ENCODE measurements around the gene RFX4.
A peak's percentile ranks its signal among the peaks of the same experiment; 100 is the strongest.

Gene RFX4

GRCh38 chr12:106764220-106764619 is 181.4 kb downstream of the RFX4 start:
- no peak for DNase-seq (ENCODE audit: low read depth in 2 of 2)

GRCh38 chr12:106764738-106765137 is 181.9 kb downstream of the RFX4 start:
- DNase-seq (ENCODE audit: low read depth in 2 of 2): no peak

- DNase-seq (ENCODE audit: low read depth in 2 of 2): no peak
These were observed 183.6 kb downstream of the RFX4 start for GRCh38 chr12:106766393-106766826.

DNA sequence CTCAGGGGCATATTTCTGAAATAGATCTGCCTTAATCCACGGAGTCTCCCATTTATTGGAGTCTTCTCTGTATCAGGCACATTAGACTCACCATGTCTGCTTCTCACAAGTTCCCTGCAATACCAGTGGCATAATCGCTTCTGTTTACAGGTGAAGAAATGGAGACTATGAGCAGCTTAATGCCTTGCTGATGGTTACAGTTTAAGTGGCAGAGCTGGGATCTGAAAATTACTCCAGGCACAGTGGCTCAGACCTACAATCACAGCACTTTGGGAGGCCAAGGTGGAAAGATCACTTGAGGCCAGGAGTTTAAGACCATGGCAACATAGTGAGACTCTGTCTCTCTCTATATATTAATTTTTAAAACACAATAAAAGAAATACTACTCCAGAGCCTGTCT is 184.4 kb downstream of the RFX4 start:
- DNase-seq (ENCODE audit: low read depth in 2 of 2): no peak

DNA sequence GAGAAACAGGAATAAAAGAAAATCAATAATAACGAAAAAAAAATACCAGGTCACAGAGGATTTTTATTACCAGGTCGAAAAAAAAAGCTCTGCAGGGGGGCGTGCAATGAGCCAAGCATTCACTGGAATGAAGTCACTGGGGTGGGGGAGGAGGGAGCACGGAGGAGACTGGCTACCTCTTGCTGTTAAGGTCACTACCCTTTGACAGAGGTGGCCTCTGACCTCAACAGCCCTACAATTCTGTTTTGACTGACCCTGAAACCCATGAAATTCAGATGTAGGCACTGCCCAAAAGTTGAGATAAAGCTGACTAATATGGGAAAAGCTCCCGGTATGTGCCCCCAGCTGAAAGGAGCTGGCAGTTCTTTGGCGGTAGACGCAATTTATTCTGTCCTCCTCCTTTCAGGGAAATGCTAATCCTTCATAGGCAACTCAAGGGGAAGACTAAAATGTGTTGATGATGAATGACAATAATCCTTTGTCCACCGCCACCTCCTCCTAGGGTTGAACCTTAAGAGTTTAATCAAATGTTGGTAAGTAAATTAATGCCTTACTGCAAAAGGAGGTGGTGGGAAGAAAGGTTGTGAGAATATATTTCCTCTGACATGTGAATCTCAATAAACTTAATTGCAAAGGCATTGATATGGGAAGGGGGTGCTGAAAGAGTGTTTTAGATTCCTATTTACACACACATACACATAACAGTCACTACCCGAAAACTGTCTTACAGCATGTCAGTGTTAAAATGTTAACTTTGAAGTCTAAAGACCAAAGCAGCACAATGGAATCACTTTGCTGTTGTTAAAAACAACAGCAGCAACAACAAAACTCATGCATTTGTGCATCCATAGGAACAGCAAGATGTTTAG is 185.4 kb downstream of the RFX4 start:
- DNase-seq (ENCODE audit: low read depth in 2 of 2): no peak

DNA sequence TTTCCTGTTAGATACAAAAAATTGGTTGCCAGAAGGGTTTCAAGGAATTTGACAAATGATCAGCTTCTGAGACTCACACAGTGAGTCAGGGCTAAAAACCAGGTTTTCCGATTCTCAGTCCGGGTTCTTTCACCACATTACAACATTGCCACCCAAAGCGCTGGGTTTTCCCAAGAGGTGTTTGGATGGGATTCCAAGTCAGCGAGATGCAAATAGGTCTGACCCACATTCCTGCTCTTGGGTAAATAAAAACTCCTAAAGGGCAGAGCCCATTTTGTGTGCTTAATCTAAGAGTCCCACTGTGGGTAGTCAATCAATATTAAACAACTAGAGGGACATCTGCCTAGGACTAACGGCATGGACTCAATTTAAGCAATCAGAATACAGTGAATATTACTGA is 186.3 kb downstream of the RFX4 start:
- no peak for DNase-seq (ENCODE audit: low read depth in 2 of 2)

DNA sequence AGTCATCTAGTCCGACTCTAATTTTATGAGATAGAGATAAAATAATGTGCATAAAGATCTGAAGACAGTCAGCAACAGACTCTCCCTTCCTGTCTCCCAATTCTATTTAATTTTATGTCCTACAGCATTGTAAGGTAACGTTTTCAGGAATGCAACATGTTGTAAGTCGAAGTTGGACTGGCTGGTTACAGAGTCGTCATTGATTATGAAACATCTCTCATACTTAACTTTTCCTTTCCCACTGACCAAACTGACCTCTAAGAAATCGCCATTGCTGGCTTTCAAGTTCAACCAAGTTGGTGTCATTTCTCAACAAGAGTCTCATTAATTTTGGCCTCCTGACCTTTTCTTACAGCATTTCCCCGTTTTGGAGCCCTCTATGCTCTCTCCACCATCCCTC is 186.7 kb downstream of the RFX4 start:
- DNase-seq (ENCODE audit: low read depth in 2 of 2): no peak

DNA sequence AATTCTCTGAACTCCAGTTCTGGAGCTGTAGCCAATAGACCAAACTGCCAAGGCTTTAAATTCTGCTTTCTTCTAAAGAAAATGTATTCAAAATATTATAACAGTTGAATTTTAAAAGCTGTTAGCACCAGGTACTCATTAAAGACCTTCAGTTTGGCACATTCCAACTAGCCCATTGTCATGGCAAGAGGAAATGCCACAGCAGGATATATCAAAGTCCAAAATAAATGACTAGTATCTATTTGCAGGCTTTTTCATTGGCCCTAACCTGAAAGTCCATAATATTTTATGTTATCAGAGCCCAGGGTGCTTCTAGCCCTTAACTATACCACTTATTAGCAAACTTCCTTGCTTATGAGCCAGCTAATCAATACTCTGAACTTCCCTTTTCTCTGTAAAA is 188.6 kb downstream of the RFX4 start:
- no peak for DNase-seq (ENCODE audit: low read depth in 2 of 2)

DNA sequence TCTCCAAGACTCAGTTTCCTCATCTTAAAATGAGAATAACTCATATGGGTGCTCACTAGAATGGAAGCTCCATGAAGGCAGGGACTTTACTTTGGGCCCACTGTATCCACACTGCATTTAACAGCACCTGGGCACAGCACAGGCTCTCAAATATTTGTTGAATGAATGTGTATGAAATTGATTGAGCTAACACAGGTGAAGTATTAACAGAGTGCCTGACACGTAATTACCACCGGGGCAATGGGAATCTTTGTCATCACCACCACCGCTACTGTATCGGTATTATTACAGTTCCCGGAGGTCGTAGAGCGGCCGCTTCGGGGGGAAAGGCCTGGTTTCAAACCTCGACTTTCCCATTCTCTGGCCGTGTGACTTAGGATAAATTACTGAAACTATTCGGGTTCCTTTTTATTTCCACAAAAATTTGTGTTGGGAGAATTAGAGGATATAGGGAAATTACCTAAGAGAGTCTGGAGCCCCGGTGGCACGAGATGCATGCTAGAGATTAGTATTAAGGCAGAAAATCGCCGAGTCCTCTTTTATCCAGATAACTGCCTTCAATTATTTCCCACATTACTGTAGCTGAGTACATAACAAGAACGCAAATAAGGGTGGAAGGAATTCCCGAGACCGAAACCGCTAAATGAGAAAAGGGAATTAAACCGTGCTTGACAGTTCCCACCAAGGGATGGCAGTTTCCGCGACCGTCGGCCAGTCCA is 190.6 kb downstream of the RFX4 start:
- no peak for DNase-seq (ENCODE audit: low read depth in 2 of 2)

DNA sequence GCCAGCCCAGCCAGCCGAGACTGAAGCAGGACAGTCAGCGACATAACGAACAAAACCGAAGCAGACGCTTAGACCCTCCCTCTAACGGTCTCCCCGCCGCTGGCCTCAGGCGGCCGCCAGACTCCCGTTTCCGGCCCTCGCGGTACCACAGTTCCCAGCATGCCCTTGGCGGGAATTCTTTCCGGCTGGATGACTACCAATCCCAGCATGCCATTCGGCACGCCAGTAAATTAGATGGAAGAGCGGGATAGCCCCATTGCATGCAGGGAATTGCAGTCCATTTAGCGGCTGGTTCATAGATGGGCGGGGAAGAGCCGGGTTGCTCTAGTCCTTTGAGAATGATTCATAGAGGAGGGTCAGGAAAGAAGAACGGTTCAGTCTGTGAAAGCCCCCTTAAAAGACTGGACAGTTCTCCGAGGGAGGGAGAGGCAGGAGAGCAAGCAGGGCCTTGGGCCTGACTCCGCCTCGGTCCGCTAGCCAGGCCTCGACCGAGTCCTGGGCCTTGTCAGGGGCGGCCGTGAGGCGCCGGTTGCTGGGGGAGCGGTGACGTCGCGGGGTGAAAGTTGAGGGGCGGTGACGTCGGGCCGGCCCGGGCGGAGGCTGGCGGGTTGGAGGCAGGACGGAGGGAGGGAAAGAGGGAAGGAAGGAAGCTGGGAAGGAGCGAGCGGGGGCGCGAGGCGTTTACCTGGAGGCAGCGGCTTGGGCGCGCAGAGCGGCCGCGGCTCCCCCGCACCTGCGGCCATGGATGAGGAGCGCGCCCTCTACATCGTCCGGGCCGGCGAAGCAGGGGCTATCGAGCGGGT is 191.4 kb downstream of the RFX4 start, which contains the start of gene RIC8B:
TSS of gene RIC8B (plus strand) at position 678 of the 803 bp plus-strand sequence. CDS start at position 742, 64 bp downstream.
- peak; percentile 77 to 82 for DNase-seq (ENCODE audit: low read depth in 2 of 2)

DNA sequence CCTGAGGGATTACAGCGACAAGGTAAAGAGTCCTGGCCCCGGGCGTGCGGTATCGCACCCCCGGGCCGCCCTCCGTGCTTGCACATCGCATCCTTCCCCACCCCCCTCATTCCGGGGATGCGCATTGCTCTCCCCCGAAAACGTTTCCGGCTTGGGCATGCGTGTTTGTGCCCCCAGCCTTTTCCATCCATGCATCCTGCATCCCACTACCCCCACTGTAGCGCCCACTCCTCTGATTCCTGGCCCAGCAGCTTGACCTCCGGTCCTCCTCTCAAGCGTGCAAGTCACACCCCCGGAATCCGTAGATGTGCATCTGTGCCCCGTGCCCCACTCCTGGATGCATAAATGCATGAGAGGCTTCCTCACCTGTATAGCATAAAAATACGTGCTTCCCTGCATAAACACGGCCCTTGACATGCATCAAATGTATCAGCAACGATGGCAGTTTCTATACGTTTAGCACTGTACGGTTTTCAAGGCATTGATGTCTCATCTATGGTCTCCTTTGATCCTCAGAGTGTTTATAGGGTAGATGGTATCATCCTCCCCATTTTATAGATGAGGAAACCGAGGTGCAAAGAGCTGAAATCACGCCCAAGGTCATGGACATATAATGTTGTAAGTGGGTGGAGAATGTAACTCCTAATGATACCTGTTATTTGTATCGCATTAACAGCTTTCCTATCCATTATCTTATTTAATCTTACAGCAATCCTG is 192.2 kb downstream of the RFX4 start:
- DNase-seq (ENCODE audit: low read depth in 2 of 2): peak in 1 of 2 donors; percentile 10

GRCh38 chr12:106776897-106777296 is 194.1 kb downstream of the RFX4 start:
- no peak for DNase-seq (ENCODE audit: low read depth in 2 of 2)

- no peak for DNase-seq (ENCODE audit: low read depth in 2 of 2)
These were observed 197.3 kb downstream of the RFX4 start for GRCh38 chr12:106780010-106780631.

DNA sequence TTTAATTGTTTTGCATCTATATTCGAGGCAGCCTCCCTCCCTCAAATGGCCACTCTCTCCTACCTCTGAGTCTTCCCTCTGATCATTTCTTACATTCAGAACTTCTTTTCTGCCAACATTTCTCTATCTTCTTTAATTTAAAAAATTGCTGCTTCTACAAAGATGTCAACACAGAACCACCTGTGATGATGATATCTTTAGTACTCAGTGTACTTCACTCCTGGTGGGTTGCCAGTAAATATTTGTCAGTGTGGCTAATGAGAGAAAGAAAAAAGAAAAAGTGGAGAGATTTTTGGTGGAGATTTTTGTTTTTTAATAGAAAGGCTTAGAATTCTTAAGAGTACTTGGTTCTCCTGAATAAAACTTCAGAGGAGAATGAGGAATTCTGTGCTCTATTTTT is 199.8 kb downstream of the RFX4 start:
- no peak for DNase-seq (ENCODE audit: low read depth in 2 of 2)

GRCh38 chr12:106783515-106783914 is 200.7 kb downstream of the RFX4 start:
- DNase-seq (ENCODE audit: low read depth in 2 of 2): no peak

DNA sequence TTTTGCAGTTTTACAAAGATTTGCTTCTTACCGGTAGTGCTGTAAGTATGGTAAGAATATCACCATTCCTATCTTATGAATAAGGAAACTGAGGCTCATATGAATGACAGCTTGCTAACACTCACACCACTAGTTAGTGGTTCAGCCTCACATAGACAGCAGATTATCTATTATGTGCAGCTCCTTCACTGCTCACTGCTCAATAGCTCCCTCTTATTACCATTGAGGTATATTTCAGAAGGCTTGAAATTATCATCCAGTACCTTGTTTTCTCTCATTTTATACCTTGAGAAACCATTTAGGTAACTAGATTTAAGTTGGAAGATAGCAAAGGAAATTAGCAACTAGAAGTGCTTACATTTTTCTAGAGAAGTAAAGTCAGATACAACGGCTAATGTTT is 207.2 kb downstream of the RFX4 start:
- DNase-seq (ENCODE audit: low read depth in 2 of 2): no peak

DNA sequence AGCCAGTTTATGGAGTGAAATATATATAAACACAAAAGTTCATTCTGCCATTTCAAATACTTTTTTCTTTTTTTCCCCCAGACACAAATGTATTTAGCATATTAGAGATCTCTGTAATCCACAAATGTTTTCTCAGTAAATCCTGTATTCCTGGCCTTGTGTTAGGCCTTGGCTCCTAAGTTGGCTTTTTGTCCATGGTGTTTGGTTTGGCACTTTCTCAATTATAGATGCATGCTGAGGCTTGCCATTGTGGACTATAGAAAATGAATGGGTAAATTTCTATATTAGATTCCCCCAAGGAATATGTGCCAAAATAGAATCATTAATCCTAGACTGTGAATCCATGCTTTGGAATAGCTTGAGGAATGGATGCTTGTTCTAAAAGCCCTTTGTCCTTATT is 208.7 kb downstream of the RFX4 start:
- DNase-seq (ENCODE audit: low read depth in 2 of 2): no peak

DNA sequence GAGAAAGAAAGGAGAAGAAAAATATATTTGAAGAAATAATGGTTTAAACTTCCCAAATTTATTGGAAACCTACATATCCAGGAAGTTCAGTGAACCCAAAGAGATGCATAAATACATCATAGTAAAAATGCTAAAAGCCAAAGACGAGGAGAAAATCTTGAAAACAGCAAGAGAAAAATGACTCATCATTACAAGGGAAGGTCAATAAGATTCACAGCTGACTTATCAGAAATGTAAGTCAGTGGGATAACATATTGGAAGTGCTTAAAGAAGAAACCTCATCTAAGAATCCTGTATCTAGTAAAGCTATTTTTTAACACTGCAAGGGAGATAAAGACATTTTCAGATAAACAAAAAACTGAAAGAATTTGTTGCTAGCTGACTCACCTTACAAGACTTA is 211.6 kb downstream of the RFX4 start:
- no peak for DNase-seq (ENCODE audit: low read depth in 2 of 2)

DNA sequence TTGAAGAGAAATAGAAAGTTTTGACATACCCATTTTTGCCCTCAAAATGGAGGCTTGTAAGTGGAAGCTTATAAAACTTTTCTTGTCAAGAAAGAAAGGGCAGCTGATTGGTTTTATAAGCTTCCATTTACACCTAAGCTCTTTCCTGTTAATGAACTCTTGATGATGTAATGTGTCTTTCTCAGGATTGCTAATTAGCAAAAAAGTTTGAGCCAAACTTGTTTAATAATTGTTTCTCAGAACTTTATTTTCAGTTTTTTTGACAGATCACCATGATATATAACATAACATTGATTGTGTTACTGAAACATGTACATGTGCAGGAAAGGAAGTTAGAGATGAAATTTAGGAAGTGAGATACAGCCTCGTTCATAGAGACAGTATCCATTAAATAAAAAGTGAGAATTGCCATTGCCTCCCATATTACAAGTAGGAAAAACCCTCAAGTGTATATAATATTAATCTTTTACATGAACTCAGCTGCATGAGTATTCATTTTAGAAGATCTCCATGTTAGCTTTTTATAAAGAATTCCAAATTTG is 218.4 kb downstream of the RFX4 start:
- DNase-seq (ENCODE audit: low read depth in 2 of 2): no peak

GRCh38 chr12:106801830-106802533 is 219.2 kb downstream of the RFX4 start:
- DNase-seq (ENCODE audit: low read depth in 2 of 2): no peak
